ENCODE results near the gene CYBA. TPM values are rescaled to one million over a fixed set of nuclear protein-coding genes. Genes with fewer than 3 reads are reported as not detected.

CYBA gene
- total and polyA plus RNA-seq, 2 of the 13 experiments (the other 11 are each of a cell fraction or from before 2014, with no cell fraction given): 196 to 250 TPM

DNA sequence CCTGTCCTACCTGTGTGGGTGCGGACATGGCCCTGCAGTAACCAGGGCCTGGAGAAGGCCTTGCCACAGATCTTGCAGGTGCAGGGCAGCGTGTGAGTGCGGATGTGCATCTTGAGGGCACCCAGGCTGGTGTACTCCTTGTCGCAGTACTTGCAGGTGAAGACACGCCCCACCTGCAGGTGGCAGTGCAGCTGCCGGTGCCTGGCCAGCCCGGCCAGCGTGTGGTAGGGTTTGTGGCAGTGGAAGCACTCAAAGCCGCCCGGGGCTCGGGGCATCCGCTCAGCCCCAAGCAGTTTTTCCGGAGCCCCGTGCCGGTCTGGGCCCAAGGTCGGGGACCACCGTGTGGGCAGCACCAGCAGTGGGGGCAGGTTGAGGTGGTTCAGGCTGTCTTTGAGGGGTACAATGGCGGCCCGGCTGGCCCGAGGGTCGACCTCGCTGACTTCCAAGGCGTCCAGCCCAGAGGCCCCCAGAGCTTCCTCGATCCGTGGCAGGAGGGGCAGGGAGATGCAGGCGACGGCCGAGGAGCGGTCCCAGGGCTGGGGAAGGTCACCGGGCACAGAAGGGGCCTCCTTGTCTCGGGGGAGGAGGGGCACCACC, 30.3 kb upstream of the CYBA start (continued):
- TF ChIP-seq FOXC1 (CRISPR knock-in tag; IDR thresholded peaks at IDR 0.05; ENCODE audit: borderline replicate concordance) (no peak), CREM (IDR thresholded peaks at IDR 0.05) (no peak), CREM (CRISPR knock-in tag; IDR thresholded peaks at IDR 0.05) (no peak), ELF4 (CRISPR knock-in tag; IDR thresholded peaks at IDR 0.05; ENCODE audit: borderline replicate concordance) (no peak), ZNF101 (CRISPR knock-in tag; IDR thresholded peaks at IDR 0.05; ENCODE audit: borderline replicate concordance, low read depth) (no peak), HHEX (CRISPR knock-in tag; IDR thresholded peaks at IDR 0.05) (no peak), NFE2L1 (CRISPR knock-in tag; IDR thresholded peaks at IDR 0.05; ENCODE audit: borderline replicate concordance) (no peak), PPARG (CRISPR knock-in tag; conservative IDR thresholded peaks at IDR 0.05) (no peak), MTF1 (CRISPR knock-in tag; IDR thresholded peaks at IDR 0.05) (no peak), ZFY (CRISPR knock-in tag; IDR thresholded peaks at IDR 0.05) (peak; percentile 39; the same call in 1 of the 2 replicates), JARID2 (CRISPR knock-in tag; IDR thresholded peaks at IDR 0.05; ENCODE audit: insufficient replicate concordance) (no peak), ZNF263 (CRISPR knock-in tag; IDR thresholded peaks at IDR 0.05) (0 out of 2 replicates have a peak, but pooled peaks have one; percentile 29), ZNF816 (CRISPR knock-in tag; IDR thresholded peaks at IDR 0.05; ENCODE audit: borderline replicate concordance) (no peak), ZNF17 (CRISPR knock-in tag; IDR thresholded peaks at IDR 0.05) (no peak), TBX2 (CRISPR knock-in tag; IDR thresholded peaks at IDR 0.05; ENCODE audit: borderline replicate concordance) (no peak)
- TF ChIP-seq, protein P1, sequence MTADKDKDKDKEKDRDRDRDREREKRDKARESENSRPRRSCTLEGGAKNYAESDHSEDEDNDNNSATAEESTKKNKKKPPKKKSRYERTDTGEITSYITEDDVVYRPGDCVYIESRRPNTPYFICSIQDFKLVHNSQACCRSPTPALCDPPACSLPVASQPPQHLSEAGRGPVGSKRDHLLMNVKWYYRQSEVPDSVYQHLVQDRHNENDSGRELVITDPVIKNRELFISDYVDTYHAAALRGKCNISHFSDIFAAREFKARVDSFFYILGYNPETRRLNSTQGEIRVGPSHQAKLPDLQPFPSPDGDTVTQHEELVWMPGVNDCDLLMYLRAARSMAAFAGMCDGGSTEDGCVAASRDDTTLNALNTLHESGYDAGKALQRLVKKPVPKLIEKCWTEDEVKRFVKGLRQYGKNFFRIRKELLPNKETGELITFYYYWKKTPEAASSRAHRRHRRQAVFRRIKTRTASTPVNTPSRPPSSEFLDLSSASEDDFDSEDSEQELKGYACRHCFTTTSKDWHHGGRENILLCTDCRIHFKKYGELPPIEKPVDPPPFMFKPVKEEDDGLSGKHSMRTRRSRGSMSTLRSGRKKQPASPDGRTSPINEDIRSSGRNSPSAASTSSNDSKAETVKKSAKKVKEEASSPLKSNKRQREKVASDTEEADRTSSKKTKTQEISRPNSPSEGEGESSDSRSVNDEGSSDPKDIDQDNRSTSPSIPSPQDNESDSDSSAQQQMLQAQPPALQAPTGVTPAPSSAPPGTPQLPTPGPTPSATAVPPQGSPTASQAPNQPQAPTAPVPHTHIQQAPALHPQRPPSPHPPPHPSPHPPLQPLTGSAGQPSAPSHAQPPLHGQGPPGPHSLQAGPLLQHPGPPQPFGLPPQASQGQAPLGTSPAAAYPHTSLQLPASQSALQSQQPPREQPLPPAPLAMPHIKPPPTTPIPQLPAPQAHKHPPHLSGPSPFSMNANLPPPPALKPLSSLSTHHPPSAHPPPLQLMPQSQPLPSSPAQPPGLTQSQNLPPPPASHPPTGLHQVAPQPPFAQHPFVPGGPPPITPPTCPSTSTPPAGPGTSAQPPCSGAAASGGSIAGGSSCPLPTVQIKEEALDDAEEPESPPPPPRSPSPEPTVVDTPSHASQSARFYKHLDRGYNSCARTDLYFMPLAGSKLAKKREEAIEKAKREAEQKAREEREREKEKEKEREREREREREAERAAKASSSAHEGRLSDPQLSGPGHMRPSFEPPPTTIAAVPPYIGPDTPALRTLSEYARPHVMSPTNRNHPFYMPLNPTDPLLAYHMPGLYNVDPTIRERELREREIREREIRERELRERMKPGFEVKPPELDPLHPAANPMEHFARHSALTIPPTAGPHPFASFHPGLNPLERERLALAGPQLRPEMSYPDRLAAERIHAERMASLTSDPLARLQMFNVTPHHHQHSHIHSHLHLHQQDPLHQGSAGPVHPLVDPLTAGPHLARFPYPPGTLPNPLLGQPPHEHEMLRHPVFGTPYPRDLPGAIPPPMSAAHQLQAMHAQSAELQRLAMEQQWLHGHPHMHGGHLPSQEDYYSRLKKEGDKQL (CRISPR knock-in tag; IDR thresholded peaks at IDR 0.05; ENCODE audit: low read depth): no peak
- TF ChIP-seq, protein P2, sequence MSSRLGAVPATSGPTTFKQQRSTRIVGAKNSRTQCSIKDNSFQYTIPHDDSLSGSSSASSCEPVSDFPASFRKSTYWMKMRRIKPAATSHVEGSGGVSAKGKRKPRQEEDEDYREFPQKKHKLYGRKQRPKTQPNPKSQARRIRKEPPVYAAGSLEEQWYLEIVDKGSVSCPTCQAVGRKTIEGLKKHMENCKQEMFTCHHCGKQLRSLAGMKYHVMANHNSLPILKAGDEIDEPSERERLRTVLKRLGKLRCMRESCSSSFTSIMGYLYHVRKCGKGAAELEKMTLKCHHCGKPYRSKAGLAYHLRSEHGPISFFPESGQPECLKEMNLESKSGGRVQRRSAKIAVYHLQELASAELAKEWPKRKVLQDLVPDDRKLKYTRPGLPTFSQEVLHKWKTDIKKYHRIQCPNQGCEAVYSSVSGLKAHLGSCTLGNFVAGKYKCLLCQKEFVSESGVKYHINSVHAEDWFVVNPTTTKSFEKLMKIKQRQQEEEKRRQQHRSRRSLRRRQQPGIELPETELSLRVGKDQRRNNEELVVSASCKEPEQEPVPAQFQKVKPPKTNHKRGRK (CRISPR knock-in tag; IDR thresholded peaks at IDR 0.05): no peak
- TF ChIP-seq, protein P3, sequence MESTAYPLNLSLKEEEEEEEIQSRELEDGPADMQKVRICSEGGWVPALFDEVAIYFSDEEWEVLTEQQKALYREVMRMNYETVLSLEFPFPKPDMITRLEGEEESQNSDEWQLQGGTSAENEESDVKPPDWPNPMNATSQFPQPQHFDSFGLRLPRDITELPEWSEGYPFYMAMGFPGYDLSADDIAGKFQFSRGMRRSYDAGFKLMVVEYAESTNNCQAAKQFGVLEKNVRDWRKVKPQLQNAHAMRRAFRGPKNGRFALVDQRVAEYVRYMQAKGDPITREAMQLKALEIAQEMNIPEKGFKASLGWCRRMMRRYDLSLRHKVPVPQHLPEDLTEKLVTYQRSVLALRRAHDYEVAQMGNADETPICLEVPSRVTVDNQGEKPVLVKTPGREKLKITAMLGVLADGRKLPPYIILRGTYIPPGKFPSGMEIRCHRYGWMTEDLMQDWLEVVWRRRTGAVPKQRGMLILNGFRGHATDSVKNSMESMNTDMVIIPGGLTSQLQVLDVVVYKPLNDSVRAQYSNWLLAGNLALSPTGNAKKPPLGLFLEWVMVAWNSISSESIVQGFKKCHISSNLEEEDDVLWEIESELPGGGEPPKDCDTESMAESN (CRISPR knock-in tag; conservative IDR thresholded peaks at IDR 0.05): 0 out of 2 replicates have a peak, but pooled peaks have one; percentile 18
- TF ChIP-seq, protein P4, sequence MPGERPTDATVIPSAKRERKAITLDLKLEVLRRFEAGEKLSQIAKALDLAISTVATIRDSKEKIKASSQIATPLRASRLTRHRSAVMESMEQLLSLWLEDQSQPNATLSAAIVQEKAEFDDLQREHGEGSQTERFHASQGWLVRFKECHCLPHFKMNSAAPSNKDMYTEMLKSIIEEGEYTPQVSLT (CRISPR knock-in tag; IDR thresholded peaks at IDR 0.05; ENCODE audit: borderline replicate concordance, low read depth): no peak
- TF ChIP-seq, protein P5, sequence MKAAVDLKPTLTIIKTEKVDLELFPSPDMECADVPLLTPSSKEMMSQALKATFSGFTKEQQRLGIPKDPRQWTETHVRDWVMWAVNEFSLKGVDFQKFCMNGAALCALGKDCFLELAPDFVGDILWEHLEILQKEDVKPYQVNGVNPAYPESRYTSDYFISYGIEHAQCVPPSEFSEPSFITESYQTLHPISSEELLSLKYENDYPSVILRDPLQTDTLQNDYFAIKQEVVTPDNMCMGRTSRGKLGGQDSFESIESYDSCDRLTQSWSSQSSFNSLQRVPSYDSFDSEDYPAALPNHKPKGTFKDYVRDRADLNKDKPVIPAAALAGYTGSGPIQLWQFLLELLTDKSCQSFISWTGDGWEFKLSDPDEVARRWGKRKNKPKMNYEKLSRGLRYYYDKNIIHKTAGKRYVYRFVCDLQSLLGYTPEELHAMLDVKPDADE (CRISPR knock-in tag; IDR thresholded peaks at IDR 0.05): no peak
